Endothelial cell of umbilical vein (primary cell): ENCODE data around the gene USP31. TPM values are rescaled to one million over a fixed set of nuclear protein-coding genes. Genes with fewer than 3 reads are reported as not detected.

Experiments
- BruUV-seq: library from RNA; stranded (reverse); fragments of 400-500 nt; replicated peaks from 2 replicates; lab custom pipeline; 2021; lab: Mats Ljungman, UMichigan
- CTCF ChIA-PET: fragments of 300-600, 350-600 bp; sonication (Branson Sonifier 250); formaldehyde crosslinking; loops from one replicate; lab custom pipeline; 2021; ENCODE audit warnings: antibody characterized with exemption, inconsistent platforms; lab: Charles Lee
- POLR2A ChIA-PET: fragments of 300-600, 350-600 bp; sonication (Branson Sonifier 250); formaldehyde crosslinking; loops from one replicate; lab custom pipeline; 2021; ENCODE audit warnings: antibody characterized with exemption, inconsistent platforms; lab: Charles Lee
- DNase-seq: peaks from one replicate; pipeline ENCODE4 v3.0.0-alpha.2; 2011; ENCODE audit warnings: low read depth, low spot score
- FAIRE-seq: peaks from 2 replicates; lab custom pipeline; 2011; peaks lifted over from hg19 to GRCh38; lab: Jason Lieb, UNC
- H2AFZ ChIP-seq: 2 replicates; pipeline ENCODE4 v1.6.0; 2012; ENCODE audit warnings: low read depth, low read length, control low read depth, inconsistent platforms
- H3K27ac ChIP-seq: 2 replicates; pipeline ENCODE4 v1.5.1; 2011; ENCODE audit warnings: low read depth, mild to moderate bottlenecking, control low read depth, low read length, moderate library complexity; ENCODE audit not compliant: insufficient read depth
- H3K27me3 ChIP-seq, 2 experiments: 2 replicates each; pipeline versions ENCODE4 v1.6.0 to v1.6.1; 2011; ENCODE audit warnings: low read length in 2 of 2, mixed read lengths in 1 of 2; ENCODE audit not compliant: control insufficient read depth in 2 of 2, insufficient read depth in 2 of 2
- H3K36me3 ChIP-seq, 2 experiments: 2 replicates in 1 of 2; 3 replicates in 1 of 2; pipeline ENCODE4 v1.5.1; 2011; ENCODE audit warnings: low read length in 2 of 2, mild to moderate bottlenecking in 1 of 2, moderate library complexity in 1 of 2; ENCODE audit not compliant: control insufficient read depth in 2 of 2, insufficient read depth in 2 of 2; ENCODE audit errors: extremely low read depth in 1 of 2
- H3K4me1 ChIP-seq: 3 replicates; pipeline ENCODE4 v1.5.1; 2011; ENCODE audit warnings: mild to moderate bottlenecking, low read length; ENCODE audit not compliant: control insufficient read depth, insufficient read depth; ENCODE audit errors: extremely low read depth
- H3K4me2 ChIP-seq: 2 replicates; pipeline ENCODE4 v1.6.1; 2011; ENCODE audit warnings: low read length, control low read depth, mixed read lengths; ENCODE audit not compliant: insufficient read depth
- H3K4me3 ChIP-seq, 3 experiments: fragments of 200-600 bp in 1 of 3; sonication (generic), shearing (Covaris generic) in 1 of 3; replicated peaks in 1 of 3; 2 replicates each; pipeline ENCODE4 v1.5.1; 2011 to 2016; ENCODE audit warnings: control low read depth in 3 of 3, low read length in 3 of 3, mild to moderate bottlenecking in 2 of 3, inconsistent platforms in 1 of 3, low read depth in 1 of 3, moderate library complexity in 1 of 3; ENCODE audit not compliant: insufficient read depth in 1 of 3
- H3K79me2 ChIP-seq: 2 replicates; pipeline ENCODE4 v1.6.0; 2012; ENCODE audit warnings: low read length, inconsistent platforms; ENCODE audit not compliant: control insufficient read depth, insufficient read depth
- H3K9ac ChIP-seq: replicated peaks from 2 replicates; pipeline ENCODE3; 2011; ENCODE audit warnings: low read length, control low read depth; ENCODE audit not compliant: insufficient read depth; ENCODE audit errors: extremely low read depth
- H3K9me1 ChIP-seq: replicated peaks from 3 replicates; pipeline ENCODE4 v1.6.0; 2011; ENCODE audit warnings: mild to moderate bottlenecking, low read length; ENCODE audit not compliant: control insufficient read depth, insufficient read depth; ENCODE audit errors: extremely low read depth
- H3K9me3 ChIP-seq: replicated peaks from 2 replicates; pipeline ENCODE4 v1.5.1; 2012; ENCODE audit warnings: low read length, inconsistent platforms; ENCODE audit not compliant: control insufficient read depth, insufficient read depth
- H4K20me1 ChIP-seq: replicated peaks from 2 replicates; pipeline ENCODE3; 2011; ENCODE audit warnings: mild to moderate bottlenecking, low read length; ENCODE audit not compliant: control insufficient read depth, insufficient read depth; ENCODE audit errors: extremely low read depth
- CTCF ChIP-seq, 2 donors: IDR thresholded peaks; 1 replicate in 1 of 2; 2 replicates in 1 of 2; pipeline ENCODE4 v1.5.1; 2011; ENCODE audit warnings: low read length in 2 of 2, mild to moderate bottlenecking in 2 of 2, moderate library complexity in 2 of 2, control low read depth in 1 of 2, inconsistent platforms in 1 of 2, low read depth in 1 of 2; ENCODE audit not compliant: insufficient read depth in 1 of 2; ENCODE audit errors: extremely low read depth in 1 of 2
- EZH2 ChIP-seq: IDR thresholded peaks from 2 replicates; pipeline ENCODE4 v1.6.1; 2012; ENCODE audit warnings: borderline replicate concordance, low read depth, mild to moderate bottlenecking, moderate library complexity, low read length, inconsistent platforms; ENCODE audit not compliant: severe bottlenecking
- FOS ChIP-seq: IDR thresholded peaks from 2 replicates; pipeline ENCODE4 v1.6.1; 2011; ENCODE audit warnings: mild to moderate bottlenecking, low read length, moderate library complexity, borderline replicate concordance; ENCODE audit not compliant: insufficient read depth
- GATA2 ChIP-seq: IDR thresholded peaks from 2 replicates; pipeline ENCODE4 v1.7.0; 2011; ENCODE audit warnings: low read depth, mild to moderate bottlenecking, moderate library complexity, mixed read lengths, low read length; ENCODE audit not compliant: insufficient read length, insufficient read depth
- JUN ChIP-seq: IDR thresholded peaks from 2 replicates; pipeline ENCODE4 v1.6.1; 2011; ENCODE audit warnings: borderline replicate concordance, low read depth; ENCODE audit not compliant: insufficient read length, insufficient read depth
- MAX ChIP-seq: IDR thresholded peaks from 2 replicates; pipeline ENCODE4 v1.6.1; 2011; ENCODE audit not compliant: insufficient read depth, insufficient read length
- MYC ChIP-seq: IDR thresholded peaks from one replicate; pipeline ENCODE4 v1.6.1; 2011; ENCODE audit warnings: mild to moderate bottlenecking, low read depth, low read length
- POLR2A ChIP-seq: IDR thresholded peaks from 2 replicates; pipeline ENCODE4 v1.6.1; 2012; ENCODE audit warnings: low read depth, mild to moderate bottlenecking, control low read depth, low read length
- POLR2AphosphoS5 ChIP-seq: IDR thresholded peaks from 2 replicates; pipeline ENCODE4 v1.6.1; 2012; ENCODE audit warnings: low read depth, mild to moderate bottlenecking, control low read depth, low read length, moderate library complexity; ENCODE audit not compliant: insufficient read depth
- dilution Hi-C: fragments of 300-500 bp; cut with MboI; formaldehyde crosslinking; loops from one replicate; pipeline ENCODE4 v1.15.0; 2019; ENCODE audit warnings: low sequenced_read_pairs; ENCODE audit not compliant: extremely low pct_ligation_motif_present
- intact Hi-C: fragments of 100-400 bp; cut with micrococcal nuclease; formaldehyde crosslinking; loops from one replicate; pipeline ENCODE4 v1.10.0; 2022
- polyA plus RNA-seq, 4 experiments: library from polyadenylated mRNA; depleted of rRNA in 3 of 4; stranded (reverse) in 3 of 4; unstranded in 1 of 4; fragments of >200 nt; gene quantifications; 2 replicates each; pipeline versions ENCODE4 v1.2.1 to v1.2.3, GENCODE V29; 2011 to 2012; ENCODE audit warnings: missing spikeins in 1 of 4
- total RNA-seq: library from RNA; stranded (reverse); gene quantifications from 2 replicates; pipeline ENCODE4 v1.2.3, GENCODE V29; 2021

Gene USP31
- total and polyA plus RNA-seq, 2 donors (not counting 3 experiments of a cell fraction or from before 2014, with no cell fraction given), result 14.5 to 42.4 TPM

GRCh38 chr16:23055481-23055880, 93.8 kb downstream of the USP31 start:
- Histone ChIP-seq H3K27me3 (peaks cover 0 to 1% of the 10 kb centered on the region in 2 experiments), H3K4me2 (no peak overlapping the region), H3K9me3 (no peaks in the 10 kb centered on the region), H3K79me2 (no peaks in the 10 kb centered on the region), H3K27ac (no peak overlapping the region), H3K4me3 (no peak overlapping the region), H2AFZ (no peak overlapping the region), H3K9ac (no peak overlapping the region), H3K36me3 (no peaks in the 10 kb centered on the region), H4K20me1 (no peaks in the 10 kb centered on the region), H3K4me1 (no peaks in the 10 kb centered on the region), H3K9me1 (no peaks in the 10 kb centered on the region)
- intact Hi-C loops, result no loop called here
- FAIRE-seq (no peak), DNase-seq (no peak)
- TF ChIP-seq CTCF (IDR thresholded peaks at IDR 0.05; ENCODE audit: extremely low read depth in 1 of 2, insufficient read depth in 1 of 2, low read depth in 1 of 2, low read length in 2 of 2) (no peak), GATA2 (no peak), POLR2A (no peak), FOS (no peak), POLR2AphosphoS5 (no peak), JUN (no peak), EZH2 (no peak), MAX (no peak), MYC (no peak)
- dilution Hi-C loops, result no loop called here
- CTCF ChIA-PET, result interaction anchor here (2.5 kb wide), 1 partner anchor 380 kb away, joined by 6 read pairs; no protein-coding TSS in a partner anchor
- POLR2A ChIA-PET, result no interaction called here
- BruUV-seq, result no TSS peak
